ENCODE results near the gene EML3. TPM values are rescaled to one million over a fixed set of nuclear protein-coding genes. Genes with fewer than 3 reads are reported as not detected.

EML3 gene
- total and polyA plus RNA-seq, 2 of the 13 experiments (the other 11 are each of a cell fraction or from before 2014, with no cell fraction given): 10.6 to 12.3 TPM

DNA sequence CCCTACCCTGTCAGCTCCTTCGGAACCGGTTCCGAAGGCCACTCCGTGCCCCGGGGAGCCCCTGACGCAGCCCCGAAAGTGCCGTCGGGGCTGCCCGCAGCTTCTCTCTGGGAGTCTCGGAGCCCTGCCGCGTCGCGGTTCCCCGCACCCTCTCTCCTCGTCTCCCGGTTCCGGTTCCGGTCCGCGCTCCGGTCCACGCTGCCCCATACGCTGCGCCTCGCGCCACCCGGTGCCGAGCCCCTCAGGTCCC lies 11.5 kb downstream of the EML3 start (continued):
- TF ChIP-seq ZBED4 (CRISPR knock-in tag; IDR thresholded peaks at IDR 0.05; ENCODE audit: borderline replicate concordance) (peak; percentile 84; the same call in 1 of the 2 replicates), MYC (CRISPR knock-in tag; IDR thresholded peaks at IDR 0.05; ENCODE audit: borderline replicate concordance) (no peak), RNF219 (CRISPR knock-in tag; IDR thresholded peaks at IDR 0.05) (peak; percentile 82; the same call in 1 of the 2 replicates), BORCS8-MEF2B (CRISPR knock-in tag; IDR thresholded peaks at IDR 0.05) (peak; percentile 43; the same call in 1 of the 2 replicates), SATB2 (CRISPR knock-in tag; IDR thresholded peaks at IDR 0.05) (peak; percentile 37; the same call in 1 of the 2 replicates), ATRX (CRISPR knock-in tag; IDR thresholded peaks at IDR 0.05; ENCODE audit: borderline replicate concordance) (no peak), HNF4G (IDR thresholded peaks at IDR 0.05; ENCODE audit: borderline replicate concordance, low read depth, low read length) (no peak), HNF4G (CRISPR knock-in tag; IDR thresholded peaks at IDR 0.05; ENCODE audit: borderline replicate concordance, low read depth) (no peak), NCOR1 (IDR thresholded peaks at IDR 0.05; ENCODE audit: borderline replicate concordance, low read length) (no peak)
- TF ChIP-seq, protein P1, sequence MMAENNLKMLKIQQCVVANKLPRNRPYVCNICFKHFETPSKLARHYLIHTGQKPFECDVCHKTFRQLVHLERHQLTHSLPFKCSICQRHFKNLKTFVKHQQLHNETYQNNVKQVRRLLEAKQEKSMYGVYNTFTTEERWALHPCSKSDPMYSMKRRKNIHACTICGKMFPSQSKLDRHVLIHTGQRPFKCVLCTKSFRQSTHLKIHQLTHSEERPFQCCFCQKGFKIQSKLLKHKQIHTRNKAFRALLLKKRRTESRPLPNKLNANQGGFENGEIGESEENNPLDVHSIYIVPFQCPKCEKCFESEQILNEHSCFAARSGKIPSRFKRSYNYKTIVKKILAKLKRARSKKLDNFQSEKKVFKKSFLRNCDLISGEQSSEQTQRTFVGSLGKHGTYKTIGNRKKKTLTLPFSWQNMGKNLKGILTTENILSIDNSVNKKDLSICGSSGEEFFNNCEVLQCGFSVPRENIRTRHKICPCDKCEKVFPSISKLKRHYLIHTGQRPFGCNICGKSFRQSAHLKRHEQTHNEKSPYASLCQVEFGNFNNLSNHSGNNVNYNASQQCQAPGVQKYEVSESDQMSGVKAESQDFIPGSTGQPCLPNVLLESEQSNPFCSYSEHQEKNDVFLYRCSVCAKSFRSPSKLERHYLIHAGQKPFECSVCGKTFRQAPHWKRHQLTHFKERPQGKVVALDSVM (CRISPR knock-in tag; IDR thresholded peaks at IDR 0.05): peak; percentile 25; the same call in 1 of the 2 replicates
- TF ChIP-seq, protein P2, sequence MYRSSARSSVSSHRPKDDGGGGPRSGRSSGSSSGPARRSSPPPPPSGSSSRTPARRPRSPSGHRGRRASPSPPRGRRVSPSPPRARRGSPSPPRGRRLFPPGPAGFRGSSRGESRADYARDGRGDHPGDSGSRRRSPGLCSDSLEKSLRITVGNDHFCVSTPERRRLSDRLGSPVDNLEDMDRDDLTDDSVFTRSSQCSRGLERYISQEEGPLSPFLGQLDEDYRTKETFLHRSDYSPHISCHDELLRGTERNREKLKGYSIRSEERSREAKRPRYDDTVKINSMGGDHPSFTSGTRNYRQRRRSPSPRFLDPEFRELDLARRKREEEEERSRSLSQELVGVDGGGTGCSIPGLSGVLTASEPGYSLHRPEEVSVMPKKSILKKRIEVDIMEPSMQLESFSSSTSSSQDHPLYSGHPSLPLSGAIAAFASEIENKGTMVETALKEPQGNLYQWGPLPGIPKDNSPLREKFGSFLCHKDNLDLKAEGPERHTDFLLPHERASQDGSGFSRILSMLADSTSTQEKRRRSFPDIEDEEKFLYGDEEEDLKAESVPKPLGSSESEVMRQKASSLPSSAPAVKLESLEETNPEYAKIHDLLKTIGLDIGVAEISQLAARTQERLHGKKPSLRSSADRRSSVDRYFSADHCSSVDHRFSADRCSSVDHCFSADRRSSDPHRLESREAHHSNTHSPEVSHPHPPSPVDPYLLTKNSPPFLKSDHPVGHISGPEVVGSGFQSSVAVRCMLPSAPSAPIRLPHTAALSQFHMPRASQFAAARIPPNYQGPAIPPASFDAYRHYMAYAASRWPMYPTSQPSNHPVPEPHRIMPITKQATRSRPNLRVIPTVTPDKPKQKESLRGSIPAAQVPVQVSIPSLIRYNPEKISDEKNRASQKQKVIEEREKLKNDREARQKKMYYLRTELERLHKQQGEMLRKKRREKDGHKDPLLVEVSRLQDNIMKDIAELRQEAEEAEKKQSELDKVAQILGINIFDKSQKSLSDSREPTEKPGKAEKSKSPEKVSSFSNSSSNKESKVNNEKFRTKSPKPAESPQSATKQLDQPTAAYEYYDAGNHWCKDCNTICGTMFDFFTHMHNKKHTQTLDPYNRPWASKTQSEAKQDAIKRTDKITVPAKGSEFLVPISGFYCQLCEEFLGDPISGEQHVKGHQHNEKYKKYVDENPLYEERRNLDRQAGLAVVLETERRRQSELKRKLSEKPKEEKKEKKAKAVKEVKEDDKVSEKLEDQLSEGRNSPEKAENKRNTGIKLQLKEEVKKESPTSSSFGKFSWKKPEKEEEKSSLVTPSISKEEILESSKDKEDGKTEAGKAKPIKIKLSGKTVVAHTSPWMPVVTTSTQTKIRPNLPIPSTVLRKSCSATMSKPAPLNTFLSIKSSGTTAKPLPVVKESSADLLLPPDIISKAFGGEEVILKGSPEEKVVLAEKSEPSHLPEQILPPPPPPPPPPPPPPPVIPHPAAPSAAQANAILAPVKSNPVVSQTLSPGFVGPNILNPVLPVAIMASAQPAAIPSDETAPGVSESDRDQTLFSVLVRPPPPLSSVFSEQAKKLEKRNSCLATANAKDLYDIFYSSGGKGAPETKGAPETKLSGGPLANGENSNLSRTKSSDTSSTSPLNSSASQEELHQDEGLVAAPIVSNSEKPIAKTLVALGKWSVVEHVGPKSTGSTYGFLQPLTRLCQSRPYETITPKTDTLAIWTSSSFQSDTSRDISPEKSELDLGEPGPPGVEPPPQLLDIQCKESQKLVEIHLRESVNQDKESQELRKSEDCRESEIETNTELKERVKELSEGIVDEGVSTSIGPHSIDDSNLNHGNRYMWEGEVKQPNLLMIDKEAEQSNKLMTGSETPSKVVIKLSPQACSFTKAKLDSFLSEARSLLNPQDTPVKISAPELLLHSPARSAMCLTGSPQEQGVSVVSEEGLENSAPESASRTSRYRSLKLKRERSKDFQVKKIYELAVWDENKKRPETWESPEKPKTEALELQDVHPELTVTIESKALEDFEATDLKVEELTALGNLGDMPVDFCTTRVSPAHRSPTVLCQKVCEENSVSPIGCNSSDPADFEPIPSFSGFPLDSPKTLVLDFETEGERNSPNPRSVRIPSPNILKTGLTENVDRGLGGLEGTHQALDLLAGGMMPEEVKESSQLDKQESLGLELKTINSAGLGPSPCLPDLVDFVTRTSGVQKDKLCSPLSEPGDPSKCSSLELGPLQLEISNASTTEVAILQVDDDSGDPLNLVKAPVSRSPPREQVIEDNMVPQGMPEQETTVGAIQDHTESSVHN (CRISPR knock-in tag; IDR thresholded peaks at IDR 0.05): no peak

Measured in HepG2 (cell line).